M059J (cell line): Measurements from ENCODE around the gene SULF2. TPM values are rescaled to one million over a fixed set of nuclear protein-coding genes. Genes with fewer than 3 reads are reported as not detected.

Source experiments
- DNase-seq: peaks from one replicate; pipeline ENCODE4 v3.0.0-alpha.2; 2012; ENCODE audit warnings: low read depth
- total RNA-seq: library from RNA; depleted of rRNA; stranded (reverse); fragments of >200 nt; shearing (Covaris generic); gene quantifications from 2 replicates; pipeline ENCODE4 v1.2.3, GENCODE V29; 2014

Gene SULF2
- total RNA-seq, 1 experiment from 2014 or later: 140 TPM

DNA sequence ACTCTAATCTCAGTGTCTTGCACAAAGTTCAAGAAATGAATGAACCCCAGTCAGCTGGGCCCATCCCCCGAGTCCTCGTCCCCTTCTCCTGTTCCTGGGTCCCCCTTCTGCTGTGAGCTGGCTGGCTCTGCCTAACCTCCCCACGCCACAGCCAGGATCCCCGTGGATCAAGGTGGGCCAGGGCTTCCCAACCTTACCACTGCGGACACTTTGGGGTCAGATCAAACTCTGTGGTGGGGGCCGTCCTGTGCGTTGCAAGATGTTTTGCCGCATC, 116.2 kb downstream of the SULF2 start:
- no peak for DNase-seq

GRCh38 chr20:47668313-47669151, 116.7 kb downstream of the SULF2 start:
- DNase-seq: no peak

DNA sequence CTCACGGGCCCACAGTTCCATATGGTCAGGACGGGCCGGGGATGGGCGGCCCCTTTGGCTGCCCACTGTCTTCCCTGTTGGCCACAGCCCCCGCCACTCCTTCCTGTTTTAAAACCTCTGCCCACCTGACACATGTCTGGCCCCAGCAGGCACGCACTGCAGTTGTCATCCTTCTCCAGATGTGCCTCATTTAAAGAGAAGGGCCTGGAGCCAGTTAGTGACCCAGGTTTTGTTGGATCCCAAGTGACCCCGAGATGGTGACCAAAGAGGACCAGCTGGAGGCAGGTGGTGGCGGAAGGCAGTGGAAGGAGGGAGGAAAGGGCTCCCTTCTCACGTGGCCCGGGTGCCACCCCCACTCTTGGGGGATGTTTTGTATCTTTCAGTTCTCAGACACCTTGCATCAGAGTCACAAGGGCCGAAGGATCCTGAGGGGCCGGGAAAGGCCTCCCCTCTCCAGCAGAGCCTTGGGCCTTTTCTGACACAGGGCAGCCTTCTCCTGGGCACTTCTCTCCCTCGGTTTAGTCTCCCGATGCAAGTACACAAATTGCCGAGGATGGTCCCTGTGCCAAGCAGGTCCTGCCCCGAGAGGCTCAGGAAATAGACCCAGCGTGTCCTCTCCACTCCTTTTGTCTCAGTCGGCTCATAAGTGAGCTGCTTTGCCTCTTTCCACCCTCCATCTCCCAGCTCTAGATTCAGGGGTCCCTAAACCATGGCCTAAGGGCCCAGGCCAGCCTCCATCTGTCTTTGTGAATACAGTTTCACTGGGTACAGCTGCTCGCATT, 117.6 kb downstream of the SULF2 start:
- no peak for DNase-seq

DNA sequence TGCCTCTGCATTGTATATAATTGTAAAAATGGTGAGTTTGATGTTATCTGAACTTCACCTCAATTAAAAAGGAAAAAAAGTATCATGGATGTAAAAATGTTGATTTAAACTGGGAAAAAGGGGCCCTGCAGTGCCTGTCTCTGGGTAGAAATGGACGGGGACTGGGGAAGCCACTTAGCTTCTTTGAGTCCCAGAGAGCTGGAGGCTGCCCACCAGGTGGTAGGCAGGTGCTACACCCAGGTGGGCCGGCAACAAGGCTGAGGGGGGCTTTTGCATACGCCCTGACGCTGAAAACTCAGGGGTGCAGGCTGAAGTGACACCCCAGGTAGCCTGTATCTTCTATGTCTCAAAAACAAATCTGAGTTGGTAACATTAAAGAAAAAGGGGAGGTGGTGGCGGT, 118.2 kb downstream of the SULF2 start:
- no peak for DNase-seq

DNA sequence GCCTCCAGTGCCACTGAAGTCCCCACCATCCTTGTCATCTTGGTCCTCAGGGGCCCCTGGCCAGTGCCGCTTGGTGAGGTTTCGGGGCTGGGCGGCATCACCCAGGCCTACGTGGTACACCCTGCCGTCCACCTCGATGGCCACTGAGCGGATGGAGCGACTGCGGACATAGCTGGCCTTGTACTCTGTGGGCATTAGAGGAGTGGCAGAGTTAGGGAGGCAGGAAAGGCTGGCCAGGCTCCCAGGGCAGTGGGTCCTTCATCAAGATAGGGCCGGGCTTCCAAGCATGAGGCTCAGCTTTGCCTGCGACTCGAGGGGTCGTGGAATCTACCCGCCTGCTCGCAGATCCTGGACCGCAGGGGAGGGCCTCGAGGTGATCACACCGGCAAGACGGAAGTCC, 119.0 kb downstream of the SULF2 start:
- no peak for DNase-seq

GRCh38 chr20:47665221-47665991, 119.9 kb downstream of the SULF2 start:
- no peak for DNase-seq

- DNase-seq: no peak
Observed at GRCh38 chr20:47664744-47665143, 120.5 kb downstream of the SULF2 start.

DNA sequence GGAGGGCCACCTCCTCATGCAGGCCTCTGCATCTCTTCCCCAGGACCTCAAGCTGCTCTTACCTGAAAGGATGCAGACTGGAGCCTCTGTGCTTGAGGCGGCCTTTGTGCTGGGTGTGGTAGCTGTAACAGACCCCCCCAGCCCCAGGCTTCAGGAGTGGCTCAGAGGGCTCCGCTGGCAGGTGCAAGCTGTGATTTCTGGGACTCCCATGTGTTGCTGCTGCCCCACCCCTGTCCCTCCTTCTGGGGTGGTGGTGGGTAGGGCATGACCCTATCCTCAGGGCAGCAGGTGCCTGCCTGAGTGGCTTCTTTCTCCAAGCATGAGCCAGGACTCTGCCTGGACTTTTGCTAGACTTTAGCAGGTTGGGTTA, 121.2 kb downstream of the SULF2 start:
- no peak for DNase-seq

DNA sequence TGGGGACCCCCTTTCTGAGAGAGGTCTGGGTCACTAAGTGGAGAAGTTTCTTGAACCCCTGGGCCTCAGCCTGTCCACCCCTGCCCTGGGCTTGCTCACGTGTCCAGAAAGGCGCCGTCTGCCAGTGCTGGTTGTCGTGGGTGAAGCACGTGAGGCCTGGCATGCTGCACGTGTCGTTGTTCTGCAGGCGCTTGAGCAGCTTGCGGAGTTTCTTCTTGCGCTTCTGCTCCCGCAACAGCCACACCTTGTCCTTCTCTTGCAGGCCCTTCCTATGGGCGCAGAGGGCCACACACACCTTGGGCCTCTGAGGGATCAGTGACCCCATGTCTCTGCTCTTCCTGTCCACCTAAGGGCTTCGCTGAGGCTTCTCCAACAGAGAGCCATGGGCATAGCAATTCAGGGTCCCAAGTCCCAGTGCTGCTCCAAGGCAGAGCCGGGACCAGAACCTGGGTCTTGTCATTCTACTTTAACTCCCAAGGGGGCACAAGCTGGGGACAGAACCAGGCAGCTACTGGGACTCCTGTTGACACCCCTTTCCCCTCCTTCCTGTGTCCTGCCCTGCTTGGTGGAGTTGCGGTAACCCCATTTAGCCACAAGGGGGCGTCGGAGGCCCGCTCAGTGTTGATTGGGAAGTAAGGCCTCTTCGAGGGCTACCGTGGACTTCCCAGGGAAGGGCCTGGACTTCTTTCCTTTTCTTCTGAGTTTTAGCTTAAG, 121.8 kb downstream of the SULF2 start:
- DNase-seq: peak; percentile 81

- DNase-seq: no peak
Observed at GRCh38 chr20:47662483-47663353, 122.6 kb downstream of the SULF2 start.

- no peak for DNase-seq
Observed at GRCh38 chr20:47661714-47662113, 123.6 kb downstream of the SULF2 start.

DNA sequence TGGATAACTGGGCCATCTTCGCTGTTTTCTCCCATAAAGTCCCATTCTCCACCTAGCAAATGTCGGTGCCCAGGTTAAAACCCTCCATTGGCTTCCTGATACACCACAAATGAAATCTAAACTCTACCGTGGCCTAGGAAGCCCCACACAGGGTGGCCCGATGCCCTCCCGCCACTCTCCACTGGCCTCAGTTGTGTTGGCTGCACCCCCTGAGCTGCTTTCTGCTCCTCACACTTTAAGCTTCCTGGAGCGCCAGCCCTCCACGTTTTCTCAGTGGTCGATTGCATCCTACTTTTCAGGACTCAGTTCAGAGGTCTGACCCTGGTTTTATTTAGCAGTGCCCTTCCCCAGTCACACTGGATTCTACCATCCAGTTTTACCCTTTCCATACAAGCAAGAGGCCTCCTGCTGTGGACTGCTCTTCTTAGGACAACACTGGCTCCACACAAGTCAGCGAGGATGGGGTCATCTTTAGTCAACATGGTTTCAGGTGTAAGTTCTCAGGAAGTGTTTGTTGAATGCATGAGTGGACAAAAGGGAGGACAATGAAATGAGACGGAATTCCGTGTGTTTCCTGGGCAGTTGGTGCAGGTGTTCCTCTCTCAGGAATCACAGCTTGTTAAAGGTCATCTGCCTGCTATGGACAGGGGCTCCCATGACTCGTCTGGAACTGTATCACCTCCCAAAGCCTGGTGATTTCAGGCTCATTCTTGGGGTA, 124.1 kb downstream of the SULF2 start:
- no peak for DNase-seq

GRCh38 chr20:47660602-47660905, 124.7 kb downstream of the SULF2 start:
- DNase-seq: no peak

DNA sequence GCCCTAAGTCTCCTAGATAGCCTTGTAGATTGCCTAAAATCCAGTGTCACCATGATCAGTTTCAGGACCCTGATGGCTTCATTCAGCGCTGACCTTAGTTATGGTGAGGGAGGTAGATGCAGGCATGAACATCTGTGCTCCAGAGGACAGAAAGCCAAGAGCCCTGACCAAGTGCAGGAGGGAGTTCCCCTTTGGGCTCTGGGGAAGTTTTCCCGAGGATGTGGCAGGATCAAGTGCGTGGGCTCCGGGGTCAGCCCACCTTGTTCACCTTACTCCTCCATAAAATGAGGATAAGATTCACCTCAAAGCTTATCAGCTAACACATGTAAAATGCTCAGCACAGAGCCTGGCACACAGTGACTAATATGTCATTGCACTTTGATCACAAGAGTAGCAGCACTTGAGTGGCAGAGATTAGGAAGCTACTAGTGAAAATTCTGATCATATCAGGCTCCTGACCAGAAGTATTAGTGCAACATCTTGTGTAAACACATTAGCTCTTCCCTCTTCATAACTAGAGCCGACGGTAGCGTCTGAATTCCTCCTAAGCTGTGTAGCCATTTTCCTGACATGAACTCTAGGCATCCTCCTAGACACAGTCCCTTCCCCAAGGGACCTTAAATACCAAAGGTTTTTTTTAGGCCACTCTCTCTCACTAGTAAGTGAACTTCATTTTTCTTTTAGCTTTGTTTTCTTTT, 125.2 kb downstream of the SULF2 start:
- no peak for DNase-seq

- no peak for DNase-seq
Observed at GRCh38 chr20:47656318-47656717, 129.0 kb downstream of the SULF2 start.

DNA sequence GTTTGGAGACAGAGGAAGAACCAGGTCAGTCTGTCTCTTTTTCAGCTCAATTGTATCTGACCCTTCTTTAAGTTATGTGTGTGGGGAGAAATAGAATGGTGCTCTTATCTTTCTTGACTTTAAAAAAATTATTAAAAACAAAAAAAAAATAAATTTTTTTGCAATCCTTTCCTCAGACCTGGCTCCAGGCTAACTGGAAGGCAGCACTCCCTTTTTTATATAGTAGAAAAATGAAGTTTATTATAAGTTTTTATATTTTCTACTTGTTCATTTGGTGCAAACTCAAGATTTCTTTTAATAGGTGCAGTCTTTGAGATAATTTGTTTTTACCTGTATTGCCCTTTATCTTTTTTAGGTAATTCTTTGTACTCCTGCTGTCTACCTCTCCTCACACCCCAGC, 129.6 kb downstream of the SULF2 start:
- no peak for DNase-seq

GRCh38 chr20:47654370-47654769, 130.9 kb downstream of the SULF2 start:
- DNase-seq: no peak

GRCh38 chr20:47653869-47654268, 131.4 kb downstream of the SULF2 start:
- DNase-seq: no peak

- no peak for DNase-seq
Observed at GRCh38 chr20:47652794-47653193, 132.5 kb downstream of the SULF2 start.

- DNase-seq: no peak
Observed at GRCh38 chr20:47652301-47652700, 133.0 kb downstream of the SULF2 start.
